GM23248 (cell line): ENCODE results near the gene MYLK2. TPM values are rescaled to one million over a fixed set of nuclear protein-coding genes. Genes with fewer than 3 reads are reported as not detected.

Source experiments
- DNase-seq: peaks from one replicate; pipeline ENCODE4 v3.0.0-alpha.2; 2015
- H2AFZ ChIP-seq: fragments of 200-600 bp; sonication (generic); 2 replicates; pipeline ENCODE4 v1.6.1; 2016; ENCODE audit warnings: antibody characterized with exemption
- H3F3A ChIP-seq: fragments of 200-600 bp; sonication (generic); 2 replicates; pipeline ENCODE4 v1.6.1; 2016; ENCODE audit warnings: mild to moderate bottlenecking, antibody characterized with exemption, mixed run types; ENCODE audit not compliant: insufficient read depth
- H3K27ac ChIP-seq: fragments of 200-600 bp; sonication (generic); 2 replicates; pipeline ENCODE4 v1.5.1; 2016; ENCODE audit warnings: mild to moderate bottlenecking
- H3K27me3 ChIP-seq: fragments of 200-600 bp; sonication (generic); replicated peaks from 2 replicates; pipeline ENCODE4 v1.6.1; 2016; ENCODE audit warnings: mild to moderate bottlenecking; ENCODE audit not compliant: insufficient read depth
- H3K36me3 ChIP-seq: fragments of 200-600 bp; sonication (generic); 2 replicates; pipeline ENCODE4 v1.6.1; 2016; ENCODE audit warnings: low read depth, mild to moderate bottlenecking
- H3K4me1 ChIP-seq: fragments of 200-600 bp; sonication (generic); 2 replicates; pipeline ENCODE4 v1.6.1; 2016; ENCODE audit warnings: mild to moderate bottlenecking; ENCODE audit not compliant: insufficient read depth
- H3K4me2 ChIP-seq: fragments of 200-600 bp; sonication (generic); one replicate; pipeline ENCODE4 v1.6.1; 2016; ENCODE audit warnings: mild to moderate bottlenecking; ENCODE audit not compliant: unreplicated experiment
- H3K4me3 ChIP-seq: fragments of 200-600 bp; sonication (generic); 2 replicates; pipeline ENCODE4 v1.5.1; 2016; ENCODE audit warnings: mild to moderate bottlenecking
- H3K79me2 ChIP-seq: fragments of 200-600 bp; sonication (generic); 2 replicates; pipeline ENCODE4 v1.6.1; 2016; ENCODE audit warnings: mild to moderate bottlenecking; ENCODE audit not compliant: insufficient read depth
- H3K9ac ChIP-seq: fragments of 200-600 bp; sonication (generic); 2 replicates; pipeline ENCODE4 v1.6.1; 2016; ENCODE audit warnings: mild to moderate bottlenecking
- H3K9me2 ChIP-seq: fragments of 200-600 bp; sonication (generic); 2 replicates; pipeline ENCODE4 v1.6.1; 2016; ENCODE audit warnings: mixed run types, mild to moderate bottlenecking, moderate library complexity; ENCODE audit not compliant: insufficient read depth
- H3K9me3 ChIP-seq: fragments of 200-600 bp; sonication (generic); one replicate; pipeline ENCODE4 v1.6.1; 2017; ENCODE audit warnings: low read depth
- H4K20me1 ChIP-seq: fragments of 200-600 bp; sonication (generic); 2 replicates; pipeline ENCODE4 v1.6.0; 2016; ENCODE audit not compliant: insufficient read depth
- EZH2 ChIP-seq: fragments of 200-600 bp; sonication (generic); IDR thresholded peaks from 2 replicates; pipeline ENCODE4 v1.6.1; 2018; ENCODE audit warnings: antibody characterized with exemption, mild to moderate bottlenecking; ENCODE audit not compliant: insufficient read depth, poor library complexity, severe bottlenecking
- EZH2phosphoT487 ChIP-seq: fragments of 200-600 bp; sonication (generic); IDR thresholded peaks from 2 replicates; pipeline ENCODE4 v1.6.1; 2018; ENCODE audit warnings: antibody characterized with exemption, moderate library complexity, mild to moderate bottlenecking, low read depth; ENCODE audit not compliant: insufficient read depth
- WGBS, 2 experiments: methylation state at CpG; one replicate each; pipeline ENCODE4 v1.1.6; 2015 to 2017; ENCODE audit warnings: low lambda C conversion rate in 2 of 2, low coverage in 1 of 2; ENCODE audit errors: missing lambda C conversion rate in 2 of 2; 5-methylcytosine and 5-hydroxymethylcytosine counted together
- in situ Hi-C: fragments of 300-500 bp; cut with MboI; formaldehyde crosslinking; loops from 2 replicates; pipeline ENCODE4 v1.15.0; 2020
- polyA plus RNA-seq: library from polyadenylated mRNA; unstranded; fragments of >200 nt; fragmentation: Nextera tagmentation; extraction: Ambion mirVana; gene quantifications from 2 replicates; pipeline ENCODE4 v1.2.1, GENCODE V29; 2016
- total RNA-seq: library from RNA; depleted of rRNA; stranded (reverse); fragments of >200 nt; shearing (Covaris generic); gene quantifications from 2 replicates; pipeline ENCODE4 v1.2.3, GENCODE V29; 2014

MYLK2 gene
- total and polyA plus RNA-seq, 2 experiments from 2014 or later: not detected

- Histone ChIP-seq H4K20me1 (no peaks in the 10 kb centered on the region), H2AFZ (no peak overlapping the region), H3K79me2 (no peaks in the 10 kb centered on the region), H3K4me2 (no peak overlapping the region), H3F3A (no peaks in the 10 kb centered on the region), H3K27ac (no peak overlapping the region), H3K9me3 (no peaks in the 10 kb centered on the region), H3K36me3 (no peaks in the 10 kb centered on the region), H3K4me3 (no peak overlapping the region), H3K4me1 (no peaks in the 10 kb centered on the region), H3K27me3 (no peaks in the 10 kb centered on the region; the same call in none of the 2 replicates), H3K9ac (no peak overlapping the region), H3K9me2 (no peaks in the 10 kb centered on the region)
- in situ Hi-C loops: no loop called here
- DNase-seq: no peak
- TF ChIP-seq EZH2 (no peak), EZH2phosphoT487 (no peak)
- 95 to 99% methylated on average over 6 of the region's 6 CpGs for WGBS, 2 experiments
Measured at GRCh38 chr20:31829731-31830130, 10.6 kb downstream of the MYLK2 start.

GRCh38 chr20:31830406-31830981 lies 11.3 kb downstream of the MYLK2 start:
- TF ChIP-seq EZH2 (no peak), EZH2phosphoT487 (no peak)
- Histone ChIP-seq H3F3A (no peaks in the 10 kb centered on the region), H3K9me3 (no peaks in the 10 kb centered on the region), H3K9ac (no peak overlapping the region), H3K36me3 (no peaks in the 10 kb centered on the region), H3K27me3 (no peaks in the 10 kb centered on the region; the same call in none of the 2 replicates), H3K4me1 (no peaks in the 10 kb centered on the region; the same call in 1 of the 2 replicates), H3K9me2 (no peaks in the 10 kb centered on the region), H3K4me2 (no peak overlapping the region), H3K4me3 (no peak overlapping the region), H2AFZ (no peak overlapping the region), H4K20me1 (no peaks in the 10 kb centered on the region), H3K27ac (no peak overlapping the region), H3K79me2 (no peaks in the 10 kb centered on the region)
- no peak for DNase-seq
- WGBS, 2 experiments: 74 to 82% methylated on average over 8 of the region's 8 CpGs
- in situ Hi-C loops: no loop called here

- no peak overlapping the region for H2AFZ ChIP-seq
- no peaks in the 10 kb centered on the region for H3K9me2 ChIP-seq
- H3K4me2 ChIP-seq: no peak overlapping the region
- TF ChIP-seq EZH2phosphoT487 (no peak), EZH2 (no peak)
- H3K27me3 ChIP-seq: no peaks in the 10 kb centered on the region; the same call in 1 of the 2 replicates
- H4K20me1 ChIP-seq: no peaks in the 10 kb centered on the region
- H3K9ac ChIP-seq: no peak overlapping the region
- peaks cover 6% of the 10 kb centered on the region for H3K4me1 ChIP-seq
- H3K36me3 ChIP-seq: no peaks in the 10 kb centered on the region
- no peaks in the 10 kb centered on the region for H3F3A ChIP-seq
- WGBS, 2 experiments: 71 to 80% methylated on average over 6 of the region's 6 CpGs
- no peak for DNase-seq
- no peak overlapping the region for H3K27ac ChIP-seq
- in situ Hi-C loops: no loop called here
- no peak overlapping the region for H3K4me3 ChIP-seq
- no peaks in the 10 kb centered on the region for H3K9me3 ChIP-seq
- H3K79me2 ChIP-seq: no peaks in the 10 kb centered on the region
Measured at GRCh38 chr20:31831211-31831610, 12.1 kb downstream of the MYLK2 start.

GRCh38 chr20:31831771-31832306 lies 12.7 kb downstream of the MYLK2 start:
- 90 to 94% methylated on average over 17 of the region's 17 CpGs for WGBS, 2 experiments
- in situ Hi-C loops: no loop called here

More at GRCh38 chr20:31831771-31832306, 12.7 kb downstream of the MYLK2 start:
- Histone ChIP-seq H3K27me3 (no peaks in the 10 kb centered on the region; the same call in 1 of the 2 replicates), H3K9ac (no peak overlapping the region), H3K27ac (no peak overlapping the region), H3K4me3 (no peak overlapping the region), H3K4me1 (peaks cover 12% of the 10 kb centered on the region), H3K9me3 (no peaks in the 10 kb centered on the region), H3K4me2 (no peak overlapping the region), H3K9me2 (no peaks in the 10 kb centered on the region), H4K20me1 (no peaks in the 10 kb centered on the region), H2AFZ (no peak overlapping the region), H3F3A (peaks cover 5% of the 10 kb centered on the region), H3K79me2 (no peaks in the 10 kb centered on the region), H3K36me3 (no peaks in the 10 kb centered on the region)
- TF ChIP-seq EZH2 (no peak), EZH2phosphoT487 (no peak)
- no peak for DNase-seq
